GM20431 (cell line): Measurements from ENCODE around the gene WWOX.
"Not testable (repeated sequence)": the region's sequence is repeated elsewhere in the genome, so short reads cannot be mapped to it uniquely, and the experiment has no call there.

Experiments
- in situ Hi-C: fragments of 300-500 bp; cut with MseI, MboI; formaldehyde crosslinking; loops from one replicate; pipeline ENCODE4 v1.15.0; 2020; ENCODE audit warnings: low sequenced_read_pairs; ENCODE audit not compliant: unreplicated experiment

Gene WWOX

GRCh38 chr16:78502812-78503350 is 403.4 kb downstream of the WWOX start:
- in situ Hi-C loops, result no loop called here

GRCh38 chr16:78503602-78504001 is 404.1 kb downstream of the WWOX start:
- in situ Hi-C loops, result no loop called here

GRCh38 chr16:78504401-78504851 is 405.0 kb downstream of the WWOX start:
- in situ Hi-C loops, result no loop called here

GRCh38 chr16:78505036-78505435 is 405.6 kb downstream of the WWOX start:
- in situ Hi-C loops, result no loop called here

GRCh38 chr16:78505544-78506366 is 406.3 kb downstream of the WWOX start:
- in situ Hi-C loops, result no loop called here

GRCh38 chr16:78506367-78507193 is 407.1 kb downstream of the WWOX start:
- in situ Hi-C loops, result no loop called here

GRCh38 chr16:78507576-78507975 is 408.1 kb downstream of the WWOX start:
- in situ Hi-C loops, result no loop called here

GRCh38 chr16:78509965-78510364 is 410.5 kb downstream of the WWOX start:
- in situ Hi-C loops, result no loop called here

- in situ Hi-C loops, result no loop called here
Measured at GRCh38 chr16:78510496-78510895, 411.0 kb downstream of the WWOX start.

- in situ Hi-C loops, result no loop called here
Measured at GRCh38 chr16:78513838-78514237, 414.4 kb downstream of the WWOX start.

GRCh38 chr16:78514888-78515287 is 415.4 kb downstream of the WWOX start:
- in situ Hi-C loops, result not testable (repeated sequence)

GRCh38 chr16:78515421-78515820 is 416.0 kb downstream of the WWOX start:
- in situ Hi-C loops, result no loop called here

- in situ Hi-C loops, result no loop called here
Measured at GRCh38 chr16:78516006-78516736, 416.7 kb downstream of the WWOX start.

- in situ Hi-C loops, result no loop called here
Measured at GRCh38 chr16:78519896-78520295, 420.4 kb downstream of the WWOX start.

GRCh38 chr16:78520470-78520869 is 421.0 kb downstream of the WWOX start:
- in situ Hi-C loops, result no loop called here

- in situ Hi-C loops, result no loop called here
Measured at GRCh38 chr16:78522327-78522726, 422.9 kb downstream of the WWOX start.

- in situ Hi-C loops, result no loop called here
Measured at GRCh38 chr16:78523212-78523985, 423.9 kb downstream of the WWOX start.

GRCh38 chr16:78524066-78524595 is 424.7 kb downstream of the WWOX start:
- in situ Hi-C loops, result no loop called here

- in situ Hi-C loops, result no loop called here
Measured at GRCh38 chr16:78528265-78528664, 428.8 kb downstream of the WWOX start.
